ENCODE results near the gene DNAJB8.

DNA sequence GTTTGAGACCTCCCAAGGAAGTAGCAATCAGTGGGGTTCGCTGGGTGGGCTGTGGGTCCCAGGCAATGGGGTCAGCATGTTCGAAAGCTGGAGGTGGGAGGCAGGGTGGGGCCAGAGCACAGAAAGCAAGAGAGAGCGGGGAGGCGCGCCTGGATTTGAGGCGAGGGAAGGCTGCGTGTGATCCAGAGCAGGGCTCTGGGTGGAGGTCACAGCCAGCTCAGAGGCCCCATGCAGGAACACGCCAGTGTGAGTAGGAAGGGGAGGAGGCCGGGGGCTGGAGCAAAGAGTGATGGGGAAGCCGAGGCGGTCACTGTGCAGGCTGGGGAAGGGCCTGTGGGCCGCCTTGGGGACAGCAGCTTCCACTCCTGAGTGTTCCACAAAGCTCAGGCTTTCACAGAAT is 8.8 kb downstream of the DNAJB8 start:
- no peak for TF ChIP-seq POLR2A (IDR thresholded peaks at IDR 0.05)
- TF ChIP-seq, protein P1, sequence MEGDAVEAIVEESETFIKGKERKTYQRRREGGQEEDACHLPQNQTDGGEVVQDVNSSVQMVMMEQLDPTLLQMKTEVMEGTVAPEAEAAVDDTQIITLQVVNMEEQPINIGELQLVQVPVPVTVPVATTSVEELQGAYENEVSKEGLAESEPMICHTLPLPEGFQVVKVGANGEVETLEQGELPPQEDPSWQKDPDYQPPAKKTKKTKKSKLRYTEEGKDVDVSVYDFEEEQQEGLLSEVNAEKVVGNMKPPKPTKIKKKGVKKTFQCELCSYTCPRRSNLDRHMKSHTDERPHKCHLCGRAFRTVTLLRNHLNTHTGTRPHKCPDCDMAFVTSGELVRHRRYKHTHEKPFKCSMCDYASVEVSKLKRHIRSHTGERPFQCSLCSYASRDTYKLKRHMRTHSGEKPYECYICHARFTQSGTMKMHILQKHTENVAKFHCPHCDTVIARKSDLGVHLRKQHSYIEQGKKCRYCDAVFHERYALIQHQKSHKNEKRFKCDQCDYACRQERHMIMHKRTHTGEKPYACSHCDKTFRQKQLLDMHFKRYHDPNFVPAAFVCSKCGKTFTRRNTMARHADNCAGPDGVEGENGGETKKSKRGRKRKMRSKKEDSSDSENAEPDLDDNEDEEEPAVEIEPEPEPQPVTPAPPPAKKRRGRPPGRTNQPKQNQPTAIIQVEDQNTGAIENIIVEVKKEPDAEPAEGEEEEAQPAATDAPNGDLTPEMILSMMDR (IDR thresholded peaks at IDR 0.05 in 4 of 5, conservative IDR thresholded peaks at IDR 0.05 in 1 of 5), result no peak
